HG02884 (cell line): Measurements from ENCODE around the gene SLC3A2.
"Not testable (repeated sequence)": the region's sequence is repeated elsewhere in the genome, so short reads cannot be mapped to it uniquely, and the experiment has no call there.

ENCODE experiments used
- ATAC-seq: cut with Tn5 transposase; IDR thresholded peaks from one replicate; pipeline ENCODE4 v1.9.1; 2021; ENCODE audit warnings: mild to moderate bottlenecking, moderate library complexity; ENCODE audit not compliant: unreplicated experiment

SLC3A2 gene

DNA sequence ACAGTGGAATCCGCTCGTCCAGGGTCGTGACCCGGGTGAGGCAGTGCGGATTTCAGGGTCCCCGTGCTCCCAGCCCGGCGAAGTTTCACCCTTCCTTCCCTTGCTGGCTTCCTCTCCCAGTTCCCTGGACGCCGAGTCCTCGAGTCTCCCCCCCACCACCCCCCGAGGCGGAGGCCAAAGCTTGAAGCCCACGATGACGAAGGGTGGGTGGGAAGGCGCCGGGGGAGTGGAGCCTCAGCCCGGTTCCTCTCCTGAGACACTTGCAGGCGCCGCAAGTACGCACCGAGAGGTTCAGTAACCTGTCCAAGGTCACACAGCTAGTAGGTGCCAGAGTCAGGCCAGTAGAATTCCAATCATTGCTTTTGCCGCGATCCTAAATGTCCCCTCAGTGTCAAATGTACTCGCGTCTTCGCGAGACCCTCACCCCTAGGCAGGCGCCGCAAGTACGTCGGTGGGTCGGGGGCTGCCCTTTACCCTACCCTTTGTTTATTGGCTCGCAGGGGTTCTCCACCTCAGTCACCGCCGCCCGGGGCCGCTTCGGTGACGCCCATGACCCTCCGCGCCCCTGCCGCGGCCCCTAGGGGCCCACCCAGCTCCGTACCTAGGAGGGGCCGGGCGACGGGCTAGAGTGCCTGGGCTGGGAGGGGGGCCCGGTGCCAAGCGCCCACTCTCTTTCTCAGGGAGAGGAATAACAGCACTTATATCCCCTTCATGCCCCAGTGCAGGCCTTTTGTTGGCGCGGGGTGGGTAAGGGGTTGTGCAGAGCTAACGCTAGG lies 46.2 kb downstream of the SLC3A2 start:
- no peak for ATAC-seq

DNA sequence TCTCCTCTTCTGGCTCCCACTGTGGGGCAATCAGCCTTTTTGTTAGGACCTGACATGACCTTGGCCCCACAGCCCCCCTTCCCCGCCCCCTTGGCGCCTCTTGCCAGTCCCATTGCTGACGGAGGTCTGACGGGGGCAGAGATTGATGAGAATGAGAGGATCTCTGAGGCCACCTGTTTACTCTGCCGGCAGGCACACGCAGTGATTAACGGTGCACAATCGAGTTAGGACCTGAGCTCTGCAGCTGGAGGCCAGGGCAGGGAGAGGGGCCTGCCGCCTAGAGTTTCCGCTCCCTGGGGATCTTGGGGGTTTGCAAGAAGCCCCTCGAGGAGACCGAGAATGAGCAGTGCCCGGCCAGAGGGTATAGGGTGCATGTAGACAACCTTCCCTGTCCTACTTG lies 47.3 kb downstream of the SLC3A2 start:
- no peak for ATAC-seq

DNA sequence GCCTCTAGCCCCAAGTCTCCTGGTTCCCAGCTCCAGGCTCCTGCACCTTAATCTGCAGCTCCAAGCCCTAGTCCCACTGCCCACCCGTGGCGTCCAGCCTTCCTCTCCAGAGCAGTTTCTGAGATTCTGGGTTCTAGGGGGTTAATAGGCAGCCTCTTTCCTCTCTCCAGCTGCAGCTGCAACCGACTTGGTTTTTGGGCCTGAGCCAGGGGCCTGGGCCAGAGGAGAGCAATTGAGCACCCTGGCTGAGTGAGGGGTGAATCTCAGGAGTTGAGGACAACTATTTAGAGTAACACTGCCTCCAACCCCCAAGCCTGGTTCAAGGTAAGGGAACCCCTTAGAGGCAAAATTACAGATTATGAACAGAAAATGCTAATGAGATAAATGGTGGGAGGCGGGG lies 49.5 kb downstream of the SLC3A2 start:
- ATAC-seq: no peak

DNA sequence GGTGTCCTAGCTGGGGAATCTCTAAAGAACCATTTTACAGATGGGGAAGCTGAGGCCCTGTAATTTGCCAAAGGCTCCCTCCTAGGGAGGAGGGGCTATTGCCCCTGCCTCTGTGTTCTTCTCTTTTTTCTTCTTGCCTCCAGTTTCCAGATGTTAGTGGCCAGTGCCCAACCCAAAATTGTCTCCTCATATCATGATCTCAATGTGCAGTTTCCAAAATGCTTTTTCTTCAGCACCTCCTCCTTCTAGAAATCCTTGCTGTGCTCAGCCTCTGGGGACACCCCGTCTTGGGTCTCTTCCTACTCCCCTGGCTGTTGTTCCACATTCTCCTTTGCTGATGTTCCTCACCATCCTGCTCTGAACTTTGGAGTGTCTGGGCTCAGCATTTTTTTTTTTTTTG lies 50.0 kb downstream of the SLC3A2 start:
- ATAC-seq: no peak

DNA sequence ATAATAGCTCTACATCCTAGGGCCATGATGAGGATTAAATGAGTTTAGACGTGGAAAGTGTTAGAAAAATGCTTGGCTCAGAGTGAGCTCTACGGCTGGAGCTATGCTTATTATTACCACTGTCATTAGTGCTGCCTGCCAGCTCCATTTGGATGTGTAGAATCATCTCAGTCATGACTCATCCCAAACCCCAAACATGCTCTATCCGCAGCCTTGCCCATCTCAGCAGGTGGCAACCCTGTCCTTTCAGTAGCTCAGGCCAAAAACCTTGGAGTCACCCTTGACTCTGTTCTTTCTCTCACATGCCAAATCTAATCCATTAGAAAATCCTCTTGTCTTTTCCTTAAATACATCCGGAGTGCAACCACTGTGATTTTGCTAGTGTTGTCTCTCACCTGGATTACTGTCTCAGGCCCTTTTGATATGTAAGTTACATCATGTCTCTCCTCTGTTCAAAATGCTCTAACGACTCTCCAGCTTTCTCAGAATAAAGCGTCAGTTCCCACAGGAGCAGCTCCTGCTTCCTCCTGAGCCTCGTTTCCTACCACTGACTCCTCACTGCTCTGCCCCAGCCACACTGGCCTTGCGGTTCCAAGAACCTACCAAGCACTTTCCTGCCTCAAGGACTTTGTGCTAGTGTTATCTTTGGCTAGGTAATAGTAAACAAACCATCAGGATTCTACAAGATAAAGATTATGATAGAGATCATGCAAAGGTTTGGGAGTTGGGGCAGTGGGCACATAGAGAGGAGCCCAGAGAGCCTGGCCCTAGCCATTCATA lies 51.0 kb downstream of the SLC3A2 start:
- ATAC-seq: no peak

DNA sequence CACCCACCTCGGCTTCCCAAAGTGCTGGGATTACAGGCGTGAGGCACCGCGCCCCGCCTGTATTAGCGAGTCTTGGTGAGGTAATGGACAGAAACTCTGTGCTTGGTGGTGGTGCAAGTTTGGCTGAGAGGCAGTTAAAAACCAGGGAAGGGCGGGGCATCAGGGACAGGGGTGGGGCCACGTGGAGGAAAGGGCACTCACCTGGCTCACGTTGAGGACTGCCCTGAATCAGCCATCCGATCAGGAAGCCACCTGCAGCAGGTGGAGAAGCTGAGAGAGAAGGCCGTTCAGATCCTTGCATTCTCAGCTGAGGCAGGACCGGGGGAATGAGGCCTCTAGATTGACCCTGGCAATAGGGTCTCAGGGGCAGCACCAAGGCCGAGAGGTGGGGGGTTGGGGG lies 52.6 kb downstream of the SLC3A2 start:
- ATAC-seq: no peak

DNA sequence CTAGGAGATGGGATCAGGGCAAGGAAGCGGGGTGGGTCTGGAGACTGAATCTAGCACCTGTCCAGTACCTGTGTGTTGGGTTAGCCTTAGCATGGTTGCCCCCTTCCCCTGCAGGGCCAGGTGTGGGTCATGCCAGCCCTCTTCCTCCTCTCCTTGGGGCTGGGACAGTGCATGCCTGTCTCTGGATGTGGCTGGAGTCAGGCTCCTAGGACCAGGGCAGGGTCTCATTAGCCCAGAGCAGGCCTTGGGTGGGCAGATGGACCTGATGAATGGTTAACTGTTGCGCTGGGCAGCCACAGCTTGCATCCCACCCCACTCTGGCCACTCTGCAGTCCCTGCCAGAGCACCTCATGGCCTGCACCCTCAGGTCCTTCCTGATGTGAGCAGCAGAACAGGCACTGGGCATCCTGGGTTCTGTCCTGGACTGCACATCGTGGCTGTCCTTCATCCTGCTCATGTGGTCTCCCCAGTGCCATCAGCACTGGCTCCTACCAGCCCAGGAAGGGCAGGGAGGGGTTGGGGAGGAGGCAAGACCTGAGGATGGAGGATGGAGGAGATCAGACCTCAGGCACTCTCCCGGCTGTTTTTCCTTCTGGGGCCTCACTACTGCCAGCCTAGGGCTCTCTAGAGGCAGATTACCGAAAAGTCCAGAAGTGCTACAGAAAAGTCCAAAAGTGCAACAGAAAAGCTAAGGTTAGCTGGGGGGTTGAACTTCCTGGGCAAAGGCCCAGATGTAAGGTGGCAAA lies 53.2 kb downstream of the SLC3A2 start:
- ATAC-seq: no peak

DNA sequence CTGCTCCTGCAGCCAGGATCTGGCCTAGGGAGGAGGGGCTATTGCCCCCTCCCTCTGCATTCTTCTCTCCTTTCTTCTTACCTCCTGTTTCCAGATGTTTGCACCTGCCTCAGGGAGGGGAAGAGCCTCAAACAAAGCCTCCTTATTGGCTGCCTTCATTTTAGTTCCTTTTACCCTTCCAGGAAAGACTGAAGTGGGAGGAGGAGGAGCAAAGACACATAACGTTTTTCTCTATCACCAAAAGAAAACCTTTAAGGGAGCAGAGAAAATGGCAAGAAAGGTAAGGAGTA lies 53.7 kb downstream of the SLC3A2 start:
- no peak for ATAC-seq

DNA sequence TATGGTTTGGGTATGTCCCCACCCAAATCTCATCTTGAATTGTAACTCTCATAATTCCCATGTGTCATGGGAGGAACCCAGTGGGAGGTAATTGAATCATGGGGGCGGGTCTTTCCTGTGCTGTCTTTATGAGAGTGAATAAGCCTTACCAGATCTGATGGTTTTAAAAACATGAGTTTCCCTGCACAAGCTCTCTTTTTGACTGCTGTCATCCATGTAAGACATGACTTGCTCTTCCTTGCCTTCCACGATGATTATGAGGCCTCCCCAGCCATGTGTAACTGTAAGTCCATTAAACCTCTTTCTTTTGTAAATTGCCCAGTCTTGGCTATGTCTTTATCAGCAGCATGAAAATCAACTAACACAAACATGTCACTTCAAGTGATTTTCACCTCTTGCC lies 56.8 kb downstream of the SLC3A2 start:
- ATAC-seq: not testable (repeated sequence)
